Neural crest cell (in vitro differentiated cells): Measurements from ENCODE around the gene HLA-DMB. TPM values are rescaled to one million over a fixed set of nuclear protein-coding genes. Genes with fewer than 3 reads are reported as not detected.

ENCODE experiments used
- DNase-seq: peaks from one replicate; pipeline ENCODE4 v3.0.0; 2021; ENCODE audit warnings: low read depth, mixed read lengths, low spot score
- H3K27ac Mint-ChIP-seq: one replicate; pipeline ENCODE4 v1.8.0; 2021; ENCODE audit warnings: mild to moderate bottlenecking, mixed read lengths; ENCODE audit not compliant: unreplicated experiment
- H3K27me3 Mint-ChIP-seq: 2 replicates; pipeline ENCODE4 v1.8.0; 2021; ENCODE audit warnings: low read depth, mild to moderate bottlenecking, mixed read lengths
- H3K36me3 Mint-ChIP-seq: 2 replicates; pipeline ENCODE4 v1.8.0; 2021; ENCODE audit warnings: low read depth, mild to moderate bottlenecking, mixed read lengths
- H3K4me1 Mint-ChIP-seq: 2 replicates; pipeline ENCODE4 v1.8.0; 2021; ENCODE audit warnings: mixed read lengths
- H3K4me3 Mint-ChIP-seq: one replicate; pipeline ENCODE4 v1.8.0; 2021; ENCODE audit warnings: mild to moderate bottlenecking, mixed read lengths
- H3K9me3 Mint-ChIP-seq: 2 replicates; pipeline ENCODE4 v1.8.0; 2021; ENCODE audit warnings: mixed read lengths
- CTCF ChIP-seq: fragments of 200-600 bp; sonication (generic); conservative IDR thresholded peaks from 2 replicates; pipeline ENCODE4 v1.5.0; 2021; ENCODE audit warnings: antibody characterized with exemption, mild to moderate bottlenecking
- total RNA-seq: library from RNA; stranded (reverse); gene quantifications from 2 replicates; pipeline ENCODE4 v1.2.1, GENCODE V29; 2021

HLA-DMB gene
- total RNA-seq, 1 donor from 2014 or later, result 0.63 TPM

- H3K27me3 Mint-ChIP-seq, result peaks cover 3% of the 10 kb centered on the region
- H3K27ac Mint-ChIP-seq, result no peak overlapping the region
- no peak for TF ChIP-seq CTCF
- no peak overlapping the region for H3K4me3 Mint-ChIP-seq
- H3K36me3 Mint-ChIP-seq, result no peaks in the 10 kb centered on the region
- no peak for DNase-seq
- no peaks in the 10 kb centered on the region for H3K9me3 Mint-ChIP-seq
- no peaks in the 10 kb centered on the region for H3K4me1 Mint-ChIP-seq
These were observed 31.9 kb downstream of the HLA-DMB start for GRCh38 chr6:32908897-32909296.

- Mint-ChIP-seq H3K4me3 (no peak overlapping the region), H3K27me3 (no peaks in the 10 kb centered on the region), H3K9me3 (no peaks in the 10 kb centered on the region), H3K4me1 (no peaks in the 10 kb centered on the region), H3K36me3 (no peaks in the 10 kb centered on the region), H3K27ac (no peak overlapping the region)
- no peak for DNase-seq
- no peak for TF ChIP-seq CTCF
These were observed 34.3 kb downstream of the HLA-DMB start for GRCh38 chr6:32906539-32906938.

- TF ChIP-seq CTCF, result no peak
- Mint-ChIP-seq H3K36me3 (no peaks in the 10 kb centered on the region), H3K27me3 (no peaks in the 10 kb centered on the region), H3K4me1 (no peaks in the 10 kb centered on the region), H3K27ac (no peak overlapping the region), H3K9me3 (no peaks in the 10 kb centered on the region), H3K4me3 (no peak overlapping the region)
- DNase-seq, result no peak
These were observed 35.8 kb downstream of the HLA-DMB start for GRCh38 chr6:32905078-32905477.

GRCh38 chr6:32903952-32904351 lies 36.9 kb downstream of the HLA-DMB start:
- Mint-ChIP-seq H3K27ac (no peak overlapping the region), H3K4me3 (no peak overlapping the region), H3K4me1 (no peaks in the 10 kb centered on the region), H3K9me3 (no peaks in the 10 kb centered on the region), H3K27me3 (no peaks in the 10 kb centered on the region), H3K36me3 (no peaks in the 10 kb centered on the region)
- DNase-seq, result no peak
- no peak for TF ChIP-seq CTCF

GRCh38 chr6:32895006-32895345 lies 45.9 kb downstream of the HLA-DMB start:
- Mint-ChIP-seq H3K36me3 (peaks cover 9% of the 10 kb centered on the region), H3K4me3 (peak overlapping the region; percentile 100), H3K27me3 (peaks cover 16% of the 10 kb centered on the region), H3K27ac (no peak overlapping the region), H3K9me3 (no peaks in the 10 kb centered on the region), H3K4me1 (peaks cover 42% of the 10 kb centered on the region)
- no peak for DNase-seq
- TF ChIP-seq CTCF, result no peak
